GM18867 (cell line): Measurements from ENCODE around the gene CAMTA2.

ENCODE experiments used
- ATAC-seq: cut with Tn5 transposase; IDR thresholded peaks from one replicate; pipeline ENCODE4 v1.9.1; 2021; ENCODE audit warnings: mild to moderate bottlenecking, moderate library complexity; ENCODE audit not compliant: unreplicated experiment

Gene CAMTA2

DNA sequence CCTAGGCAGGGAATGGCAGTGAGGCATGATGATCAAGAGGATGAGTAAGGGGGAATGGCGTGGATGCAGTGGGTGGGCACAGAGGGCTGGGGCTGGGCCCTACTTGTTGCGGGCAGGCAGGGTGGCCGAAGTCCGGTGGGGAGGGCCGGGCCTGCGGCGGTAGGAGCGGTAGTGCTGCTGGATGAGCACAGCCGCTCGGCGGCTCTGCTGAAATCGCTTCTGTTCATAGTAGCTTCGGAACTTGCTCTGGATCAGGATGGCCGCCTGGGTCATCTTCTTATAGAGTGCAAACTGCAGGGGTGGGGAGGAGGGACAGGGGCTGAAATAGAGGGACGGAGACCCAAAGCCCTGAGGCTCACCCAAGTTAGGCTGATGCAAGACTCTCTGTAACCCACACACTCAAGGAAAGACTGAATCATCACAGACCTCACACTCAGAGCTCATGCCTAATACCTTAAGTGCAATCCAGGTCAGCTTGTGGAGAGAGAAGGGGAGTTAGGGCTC is 18.4 kb downstream of the CAMTA2 start:
- no peak for ATAC-seq

DNA sequence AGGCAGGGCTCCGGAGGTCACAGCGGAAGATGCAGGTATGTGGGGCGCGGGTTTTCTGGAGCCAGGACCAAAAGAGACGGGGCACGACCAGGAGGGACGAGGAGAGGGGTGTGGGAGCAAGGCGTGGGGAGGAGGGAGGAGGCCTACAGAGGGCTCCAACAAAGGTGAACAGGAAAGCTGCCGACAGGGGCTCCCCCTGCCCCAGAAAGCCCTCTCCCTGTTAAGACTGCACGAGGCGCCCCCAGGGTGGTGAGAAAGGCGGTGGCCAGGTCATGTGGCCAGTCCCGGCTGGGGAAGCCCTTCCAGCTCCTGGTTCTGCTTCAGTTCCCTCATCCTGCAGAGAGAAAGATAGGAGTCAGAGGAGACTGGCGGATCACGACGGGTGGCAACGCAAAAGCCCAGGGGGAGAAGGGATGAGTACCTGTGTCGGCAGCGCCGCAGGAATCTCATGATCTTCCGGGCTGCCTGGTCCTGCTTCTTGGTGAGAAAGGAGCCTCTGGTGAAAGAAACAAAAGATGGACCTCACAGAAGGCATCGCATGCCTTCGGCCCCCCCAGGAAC is 18.9 kb downstream of the CAMTA2 start:
- ATAC-seq = no peak

DNA sequence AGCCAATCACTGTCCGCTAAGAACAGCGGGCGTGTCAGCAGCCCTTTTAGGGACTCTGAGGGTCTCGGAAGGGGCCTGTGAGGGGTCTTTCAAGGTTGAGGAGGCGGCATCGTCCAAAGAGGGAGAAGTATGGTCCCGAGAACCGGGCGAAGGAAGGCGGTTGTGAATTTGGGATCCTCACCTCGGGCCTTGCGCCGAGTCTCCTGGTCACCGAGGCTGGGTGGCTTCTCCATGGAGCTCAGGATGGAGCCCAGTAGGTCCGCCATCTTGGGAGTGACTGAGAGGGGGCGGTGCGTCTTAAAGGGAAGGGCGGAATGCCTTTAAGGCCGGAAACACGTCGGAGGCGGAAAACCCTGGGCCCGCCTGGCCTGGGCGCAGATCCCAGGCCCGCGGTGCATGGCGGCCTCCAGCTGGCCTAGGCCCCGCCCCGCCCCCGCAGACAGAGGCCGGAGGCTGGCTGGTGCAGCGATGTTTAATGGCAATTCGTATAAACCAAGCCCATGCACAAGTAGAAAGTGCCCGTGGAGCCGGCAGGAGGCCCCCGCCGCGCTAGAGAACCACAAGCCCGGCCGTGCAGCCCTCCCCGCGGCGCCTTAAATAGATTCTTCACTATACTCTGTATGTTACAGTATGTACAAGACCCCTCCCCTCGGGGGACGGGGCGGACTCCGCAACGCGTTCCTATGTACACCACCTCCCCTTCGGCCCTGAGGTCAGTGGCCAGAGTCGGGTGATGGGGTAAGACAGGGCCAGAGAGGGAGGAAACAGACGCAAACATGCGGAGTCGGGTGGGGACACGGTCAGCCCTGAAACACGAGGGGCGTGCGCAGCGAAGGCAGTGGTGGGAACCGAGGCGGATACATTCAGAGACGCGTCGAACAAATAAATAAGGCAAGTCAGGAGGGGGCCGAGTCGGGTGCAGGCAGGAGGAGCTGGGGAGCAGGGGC is 19.7 kb downstream of the CAMTA2 start, which contains the start of gene SPAG7:
SPAG7 (minus strand) TSS at position 279 of the 947 bp plus-strand sequence; CDS start at position 266, 13 bp downstream.
- ATAC-seq = peak; percentile 52

DNA sequence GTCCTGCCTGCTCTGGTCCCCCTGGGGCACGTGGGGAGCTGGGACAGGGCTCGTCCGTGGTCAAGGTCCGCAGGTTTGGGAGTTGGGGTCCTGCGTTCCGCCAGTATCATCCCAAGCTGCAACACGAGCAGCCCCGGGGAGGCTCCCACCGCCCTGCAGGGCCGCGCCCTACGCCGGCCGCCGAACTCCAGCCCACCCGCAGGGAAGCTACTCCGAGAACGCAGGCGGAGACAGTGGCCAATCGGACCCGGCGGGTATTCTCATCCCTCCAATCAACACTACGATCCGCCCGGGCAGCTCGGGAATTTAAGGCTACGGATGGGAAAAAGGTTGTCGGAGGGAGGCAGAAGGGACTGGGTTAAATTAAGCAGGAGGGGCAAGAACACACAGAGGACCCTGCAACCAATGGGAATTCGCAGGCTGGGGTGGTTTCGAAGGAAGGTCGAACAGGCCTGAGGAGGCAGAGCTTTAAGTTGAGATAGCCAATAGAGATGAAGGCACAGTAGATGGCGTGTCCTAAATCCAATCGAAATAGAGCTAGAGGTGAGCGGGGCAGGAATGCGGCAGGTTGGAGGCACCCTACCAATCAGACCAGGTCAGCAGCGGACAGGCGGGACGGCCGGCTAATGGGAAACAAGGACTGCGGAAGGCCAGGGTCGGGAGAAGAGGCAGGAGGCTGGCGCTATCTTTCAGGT is 20.5 kb downstream of the CAMTA2 start:
- ATAC-seq = peak; percentile 79

DNA sequence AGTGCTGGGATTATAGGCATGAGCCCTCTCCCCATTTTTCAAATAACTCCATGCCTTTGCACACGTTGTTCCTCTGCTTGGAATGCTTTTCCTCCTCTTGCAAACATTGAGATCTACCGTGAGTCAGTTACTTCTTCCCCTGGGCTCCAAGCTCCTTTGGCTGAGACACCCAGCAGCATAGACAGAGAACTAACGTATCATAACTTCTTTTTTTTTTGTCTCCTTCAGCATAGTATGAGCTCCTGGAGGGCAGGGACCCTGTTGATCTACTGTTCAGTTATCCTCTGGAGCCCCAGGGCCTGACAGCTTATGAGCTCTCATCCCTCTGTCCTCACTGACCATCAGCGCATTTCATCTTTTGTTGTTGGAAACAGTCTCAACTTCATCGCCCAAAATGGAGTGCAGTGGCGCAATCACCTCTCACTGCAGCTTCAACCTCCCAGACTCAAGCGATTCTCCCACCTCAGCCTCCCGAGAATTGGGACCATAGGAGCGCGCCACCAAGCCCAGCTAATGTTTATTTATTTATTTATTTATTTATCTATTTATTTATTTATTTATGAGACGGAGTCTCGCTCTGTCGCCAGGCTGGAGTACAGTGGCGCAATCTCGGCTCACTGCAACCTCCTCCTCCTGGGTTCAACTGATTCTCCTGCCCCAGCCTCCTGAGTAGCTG is 22.0 kb downstream of the CAMTA2 start:
- no peak for ATAC-seq

DNA sequence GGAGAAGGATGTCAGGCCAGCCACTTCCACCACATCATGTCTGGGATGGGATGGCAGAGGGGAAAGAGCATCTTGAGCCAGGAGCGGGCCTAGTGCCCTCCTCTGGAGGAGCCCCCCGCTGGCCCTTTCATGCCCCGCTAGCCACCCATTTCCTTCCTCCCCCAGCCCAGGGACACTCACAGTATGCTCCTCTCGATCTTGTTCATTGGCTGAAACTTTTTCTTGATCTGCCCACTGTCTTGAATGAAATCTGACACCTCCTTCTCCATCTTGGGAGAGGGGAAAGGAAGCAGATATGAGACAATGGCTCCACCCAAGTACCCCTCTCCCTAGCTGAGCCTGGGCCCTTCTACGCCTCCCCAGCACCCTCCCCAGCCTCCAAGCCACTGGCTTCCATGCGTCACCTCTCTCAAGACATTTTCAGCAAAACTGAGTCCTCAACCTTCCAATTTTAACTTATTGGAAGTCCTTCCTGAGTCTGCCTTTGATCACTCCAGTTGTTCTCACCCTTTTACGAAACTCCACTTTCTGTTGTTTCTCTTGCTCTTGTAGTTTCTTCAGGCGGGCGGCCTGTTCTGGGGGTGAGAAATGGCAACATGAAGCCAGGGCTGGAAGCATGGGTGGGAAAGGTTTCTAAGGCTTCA is 27.1 kb downstream of the CAMTA2 start:
- no peak for ATAC-seq

DNA sequence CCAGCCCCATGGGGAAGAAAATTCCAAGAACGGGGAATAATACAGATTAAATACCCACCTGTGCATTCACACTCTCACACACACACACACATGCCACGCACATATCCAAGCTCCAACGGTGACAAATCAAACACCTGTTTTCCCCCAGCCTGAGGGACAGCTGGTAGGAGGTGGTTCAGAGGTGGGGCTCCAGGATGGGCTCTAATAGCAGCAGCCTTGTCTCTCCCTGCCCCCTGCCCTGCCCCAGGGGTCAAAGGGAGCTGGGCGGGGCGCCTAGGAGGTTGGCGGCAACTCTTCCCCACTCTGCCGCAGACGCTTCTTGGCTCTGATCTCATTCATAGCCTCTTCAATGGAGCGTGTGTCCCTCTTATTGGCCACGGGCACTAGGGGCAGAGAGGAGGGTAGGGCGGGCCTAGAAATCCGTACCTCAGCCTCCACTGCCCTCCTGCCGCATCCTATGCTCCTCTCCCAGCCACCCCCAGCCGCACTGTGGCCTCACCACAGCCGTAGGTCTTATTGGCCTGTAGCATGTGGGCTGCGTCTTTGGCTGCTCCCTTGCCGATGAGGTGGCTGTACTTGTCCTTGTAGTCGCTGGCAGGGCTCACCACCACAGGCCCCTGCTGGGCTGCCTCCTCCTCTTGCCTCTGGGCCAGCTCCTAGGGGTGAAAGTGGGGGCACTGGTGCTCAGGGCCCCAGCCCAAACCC is 28.1 kb downstream of the CAMTA2 start:
- no peak for ATAC-seq

DNA sequence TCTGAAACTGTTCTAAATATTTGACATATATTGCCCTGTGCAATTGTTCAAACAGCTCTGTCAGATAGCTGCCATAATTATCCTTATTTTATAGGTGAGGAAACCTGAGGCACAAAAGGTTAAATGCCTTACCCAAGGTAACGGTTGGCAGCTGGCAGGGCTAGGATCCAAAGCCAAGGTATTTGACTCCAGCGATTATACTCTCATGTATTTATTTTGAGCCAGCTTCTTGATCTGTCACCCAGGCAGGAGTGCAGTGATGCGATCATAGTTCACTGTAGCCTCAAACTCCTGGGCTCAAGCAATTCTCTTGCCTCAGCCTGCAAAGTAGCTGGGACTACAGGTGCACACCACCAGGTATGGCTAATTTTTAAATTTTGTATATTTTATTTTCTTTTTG is 29.4 kb downstream of the CAMTA2 start:
- no peak for ATAC-seq

DNA sequence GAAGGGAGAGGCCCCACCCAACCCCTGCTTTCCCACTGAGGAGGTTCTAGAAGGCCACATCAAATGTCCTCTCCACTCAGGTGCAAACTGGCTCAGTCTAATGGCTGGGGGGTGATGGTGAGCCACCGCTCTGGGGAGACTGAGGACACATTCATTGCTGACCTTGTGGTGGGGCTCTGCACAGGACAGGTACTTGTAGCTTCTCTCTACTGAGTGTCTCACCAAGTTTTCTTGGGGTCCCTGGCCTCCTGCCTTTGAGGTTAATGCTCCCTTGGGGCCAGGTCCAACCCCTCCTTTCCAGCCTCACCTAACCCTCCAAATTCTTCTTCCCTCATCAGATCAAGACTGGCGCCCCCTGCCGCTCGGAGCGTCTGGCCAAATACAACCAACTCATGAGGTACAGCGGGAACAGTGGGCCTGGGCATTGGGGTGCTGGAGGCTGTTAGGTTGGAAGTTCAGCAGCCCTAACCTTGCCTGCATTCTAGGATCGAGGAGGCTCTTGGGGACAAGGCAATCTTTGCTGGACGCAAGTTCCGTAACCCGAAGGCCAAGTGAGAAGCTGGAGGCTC is 30.9 kb downstream of the CAMTA2 start:
- ATAC-seq = no peak

DNA sequence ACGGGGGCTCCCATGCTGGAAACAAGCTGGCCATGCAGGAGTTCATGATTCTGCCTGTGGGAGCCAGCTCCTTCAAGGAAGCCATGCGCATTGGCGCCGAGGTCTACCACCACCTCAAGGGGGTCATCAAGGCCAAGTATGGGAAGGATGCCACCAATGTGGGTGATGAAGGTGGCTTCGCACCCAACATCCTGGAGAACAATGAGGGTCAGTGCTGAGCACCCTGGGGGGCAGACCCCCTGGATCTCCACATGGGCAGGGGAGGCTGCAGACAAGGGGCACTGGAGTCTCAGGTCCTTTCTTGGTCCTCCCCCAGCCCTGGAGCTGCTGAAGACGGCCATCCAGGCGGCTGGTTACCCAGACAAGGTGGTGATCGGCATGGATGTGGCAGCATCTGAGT is 32.4 kb downstream of the CAMTA2 start:
- no peak for ATAC-seq

DNA sequence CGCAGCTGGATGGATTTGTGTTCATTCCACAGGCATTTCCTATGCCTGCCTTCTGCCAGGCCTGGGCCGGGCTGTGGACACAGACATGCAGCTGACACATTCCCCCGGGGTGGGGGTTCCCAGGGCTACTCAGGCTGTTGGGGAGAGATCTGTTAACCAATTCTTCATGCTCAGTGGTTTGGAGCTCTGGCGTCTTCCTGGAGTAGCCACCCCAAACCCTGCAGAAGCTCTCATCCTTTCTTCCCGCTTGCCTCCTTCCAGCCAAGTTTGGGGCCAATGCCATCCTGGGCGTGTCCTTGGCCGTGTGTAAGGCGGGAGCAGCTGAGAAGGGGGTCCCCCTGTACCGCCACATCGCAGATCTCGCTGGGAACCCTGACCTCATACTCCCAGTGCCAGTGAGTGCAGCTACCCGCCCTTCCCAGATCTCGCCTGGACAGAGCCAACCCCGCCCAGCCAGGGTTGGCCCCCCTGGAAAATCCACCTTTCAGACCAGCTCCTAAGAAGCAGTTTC is 34.0 kb downstream of the CAMTA2 start:
- ATAC-seq = no peak

DNA sequence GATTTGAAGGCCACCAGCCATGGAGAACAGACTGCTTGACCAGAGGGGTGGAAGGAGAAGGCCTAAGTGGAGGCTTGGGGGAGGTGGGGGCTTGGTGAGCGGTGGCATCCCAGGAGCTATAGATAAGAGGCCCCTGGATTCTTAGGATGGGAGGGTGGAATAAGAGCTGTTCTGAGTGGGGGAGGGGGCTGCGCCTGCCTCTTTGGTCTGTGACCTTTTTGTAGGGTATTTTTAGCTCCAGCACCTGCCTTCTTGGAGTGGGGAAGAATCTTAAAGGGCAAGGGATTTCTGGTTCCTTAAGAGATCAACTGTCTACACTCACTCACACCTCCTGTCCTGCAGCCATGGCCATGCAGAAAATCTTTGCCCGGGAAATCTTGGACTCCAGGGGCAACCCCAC is 36.0 kb downstream of the CAMTA2 start:
- no peak for ATAC-seq

DNA sequence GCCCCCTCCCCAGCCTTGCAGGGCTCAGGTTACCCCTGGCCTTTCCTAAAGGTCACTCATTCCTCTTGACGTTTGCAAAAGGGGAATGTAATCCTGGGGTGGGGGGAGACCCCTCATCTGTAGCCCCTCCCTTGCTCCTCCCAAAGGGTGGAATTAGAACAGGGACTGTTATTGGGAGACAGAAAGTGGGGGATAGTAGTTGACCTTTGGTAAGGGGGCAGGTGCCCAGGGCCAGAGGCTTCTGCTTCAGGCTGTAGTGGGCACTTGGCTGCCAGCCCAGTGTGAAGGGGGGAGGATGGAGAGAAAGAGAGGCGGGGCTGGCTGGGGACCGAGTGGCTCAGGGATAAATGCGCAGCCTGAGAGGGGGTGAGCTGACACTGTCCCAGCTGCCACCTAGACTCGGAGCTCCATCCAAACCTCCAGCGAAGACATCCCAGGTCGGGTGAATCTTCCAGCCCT is 36.7 kb downstream of the CAMTA2 start, which contains the start of gene ENO3:
ENO3 (plus strand) TSS at position 374 of the 459 bp plus-strand sequence. CDS start 711 bp downstream, outside the sequence.
- ATAC-seq = no peak

DNA sequence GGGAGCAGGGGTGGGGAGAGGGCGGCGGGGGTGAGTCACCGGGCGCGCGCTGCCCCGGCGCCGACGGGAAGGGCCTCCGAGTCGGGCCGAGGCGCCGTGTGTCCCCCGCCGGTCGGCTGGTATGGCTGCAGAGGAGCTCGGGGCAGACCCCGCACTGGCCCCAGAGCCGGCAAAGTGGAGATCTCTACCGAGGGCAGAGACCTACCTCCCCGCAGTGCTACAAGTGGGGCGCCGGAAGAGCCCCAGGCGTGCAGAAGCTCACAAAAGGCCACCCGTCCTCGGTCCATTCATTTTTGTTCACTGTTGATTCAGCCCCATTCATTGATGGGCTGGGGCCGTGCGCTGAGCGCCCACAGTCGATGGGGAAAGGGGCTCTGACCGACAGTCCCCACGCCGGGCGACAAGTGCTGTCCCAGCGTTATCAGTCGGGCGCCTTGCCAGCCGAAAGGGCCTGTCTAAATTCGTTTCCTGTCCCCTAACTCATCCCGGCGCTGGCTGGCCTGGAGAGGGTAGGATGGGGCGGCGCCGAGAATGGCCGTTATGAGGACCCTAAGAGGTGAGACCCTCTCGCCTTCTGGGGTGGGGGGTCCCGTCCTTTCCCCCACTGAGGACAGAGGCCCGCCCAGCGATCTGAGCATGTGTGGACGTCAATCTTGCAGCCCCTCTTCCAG is 37.3 kb downstream of the CAMTA2 start:
- ATAC-seq = peak; percentile 2

DNA sequence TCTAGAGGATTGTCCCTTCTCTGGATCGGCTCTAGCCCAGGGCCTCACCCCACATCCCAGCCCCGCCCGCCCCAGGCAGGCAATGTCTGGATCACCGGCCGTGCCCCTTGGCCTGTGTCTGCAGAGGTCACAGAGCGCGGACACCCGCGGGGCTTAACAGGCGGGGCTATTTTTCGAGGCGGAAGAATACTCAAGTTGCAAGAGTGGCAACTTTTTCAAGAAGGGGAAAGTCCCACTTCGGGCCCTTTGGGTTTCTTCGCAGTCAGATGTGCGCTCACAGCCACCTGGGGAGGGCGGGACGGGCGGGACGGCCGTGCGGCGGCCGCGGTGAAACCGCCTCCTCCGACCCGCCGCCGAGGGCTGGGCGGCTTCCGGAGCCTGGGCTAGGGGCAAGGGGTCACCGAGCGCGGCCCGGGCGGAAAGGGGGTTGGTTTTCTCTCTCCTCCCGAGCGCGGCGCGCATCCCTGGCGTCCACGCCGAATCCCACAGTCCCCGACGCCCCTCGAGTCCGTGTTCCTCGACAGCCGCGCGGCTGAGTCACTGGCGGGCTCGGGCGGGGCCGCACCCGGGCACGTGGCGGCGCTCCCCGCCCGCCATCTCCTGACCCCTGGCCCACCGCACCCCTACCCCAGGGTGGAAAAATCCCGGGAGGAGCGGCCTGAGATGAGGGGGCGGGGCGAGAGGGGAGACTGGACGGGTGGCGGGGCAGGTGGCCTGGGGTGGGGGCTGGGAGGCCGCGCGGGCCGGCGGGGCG is 38.0 kb downstream of the CAMTA2 start:
- peak; percentile 33 for ATAC-seq

DNA sequence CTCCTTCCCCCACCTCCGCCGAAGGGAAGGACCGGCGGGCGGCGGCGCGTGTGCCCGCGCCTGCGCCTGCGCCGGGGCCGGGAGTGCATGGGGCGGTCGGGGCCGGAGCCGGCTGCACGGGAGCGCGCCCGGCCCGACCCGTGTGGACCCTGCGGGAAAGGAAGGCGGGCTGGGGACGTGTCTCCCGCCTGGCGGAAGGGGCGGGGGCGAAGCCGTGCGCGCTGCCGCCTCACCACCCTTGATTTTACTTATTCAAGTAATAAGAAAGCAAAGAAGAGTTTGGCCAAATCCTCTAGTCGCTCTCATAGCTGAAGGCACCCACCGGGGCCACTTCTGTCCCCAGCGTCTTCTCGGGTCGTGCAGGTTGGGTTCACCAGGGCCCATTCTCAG is 38.5 kb downstream of the CAMTA2 start:
- peak; percentile 41 for ATAC-seq

DNA sequence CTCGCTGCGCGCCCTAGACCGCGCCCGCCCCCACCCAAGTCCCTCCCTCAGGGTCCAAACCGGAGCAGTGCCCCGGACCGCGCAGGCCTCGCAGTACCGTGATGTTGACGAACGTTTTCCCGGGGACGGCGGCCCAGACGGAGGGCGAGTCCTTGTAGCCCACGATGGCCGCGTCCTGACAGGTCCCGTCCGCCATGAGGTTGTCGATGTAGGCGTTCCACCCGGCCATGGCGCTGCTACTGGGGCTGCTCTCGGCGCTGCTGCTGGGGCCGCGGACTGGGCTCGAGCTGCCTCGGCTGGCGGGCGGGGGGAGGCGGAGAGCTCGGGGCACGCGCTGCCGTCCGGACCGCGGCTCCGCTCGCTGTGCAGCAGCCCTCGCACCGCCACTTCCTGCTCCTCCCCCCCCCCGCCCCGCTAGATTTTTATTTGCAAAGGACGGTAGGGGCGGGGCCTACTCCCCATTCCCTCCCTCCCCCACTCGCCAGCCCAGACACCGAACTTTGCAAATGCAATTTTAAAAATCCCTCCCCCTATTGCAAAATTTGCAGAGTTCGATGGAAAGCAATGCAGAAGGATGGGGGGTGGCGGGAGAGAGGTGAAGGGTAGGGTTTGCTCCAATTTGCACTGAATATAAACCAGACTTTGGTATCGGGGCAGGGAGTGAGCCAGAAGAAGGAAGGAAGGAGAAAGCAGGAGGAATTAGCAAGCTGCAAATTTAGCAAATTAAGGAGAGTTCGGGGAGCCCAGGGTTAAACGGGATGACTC is 39.1 kb downstream of the CAMTA2 start, which contains the start of gene PFN1:
PFN1 (minus strand) TSS at position 365 of the 765 bp plus-strand sequence; CDS start at position 229, 136 bp downstream.
- ATAC-seq = peak; percentile 19
